Ishikawa (cell line): ENCODE results near the gene COMTD1.

ENCODE experiments used
- CEBPB ChIP-seq: IDR thresholded peaks from 2 replicates; pipeline ENCODE4 v1.6.1; 2012
- EP300 ChIP-seq: IDR thresholded peaks from 2 replicates; pipeline ENCODE4 v1.6.1; 2012; ENCODE audit warnings: borderline replicate concordance
- FOXM1 ChIP-seq: IDR thresholded peaks from 2 replicates; pipeline ENCODE4 v1.6.1; 2012; ENCODE audit warnings: low read depth, borderline replicate concordance
- MAX ChIP-seq: IDR thresholded peaks from 2 replicates; pipeline ENCODE4 v1.6.1; 2012
- NFIC ChIP-seq: IDR thresholded peaks from 2 replicates; pipeline ENCODE4 v1.6.1; 2012
- RAD21 ChIP-seq: IDR thresholded peaks from 2 replicates; pipeline ENCODE4 v1.6.1; 2012; ENCODE audit warnings: low read depth
- TAF1 ChIP-seq: IDR thresholded peaks from 2 replicates; pipeline ENCODE4 v1.6.1; 2012; ENCODE audit warnings: low read depth, mild to moderate bottlenecking
- TCF12 ChIP-seq: IDR thresholded peaks from 2 replicates; pipeline ENCODE4 v1.6.1; 2012; ENCODE audit warnings: low read depth
- USF1 ChIP-seq: IDR thresholded peaks from 2 replicates; pipeline ENCODE4 v1.6.1; 2012
- YY1 ChIP-seq: IDR thresholded peaks from 2 replicates; pipeline ENCODE4 v1.6.1; 2012; ENCODE audit warnings: low read depth
- ZBTB7A ChIP-seq: IDR thresholded peaks from 2 replicates; pipeline ENCODE4 v1.6.1; 2012; ENCODE audit warnings: low read depth
- TF ChIP-seq, protein P1 (sequence below): IDR thresholded peaks from 2 replicates; pipeline ENCODE4 v1.6.1; 2012; ENCODE audit warnings: low read depth, mild to moderate bottlenecking

GRCh38 chr10:75247797-75248196 is 12.0 kb upstream of the COMTD1 start:
- TF ChIP-seq TAF1 (no peak), NFIC (no peak), RAD21 (no peak), EP300 (no peak), MAX (no peak), YY1 (no peak), FOXM1 (no peak), CEBPB (no peak), TCF12 (no peak), ZBTB7A (no peak), USF1 (no peak)
- TF ChIP-seq, protein P1, sequence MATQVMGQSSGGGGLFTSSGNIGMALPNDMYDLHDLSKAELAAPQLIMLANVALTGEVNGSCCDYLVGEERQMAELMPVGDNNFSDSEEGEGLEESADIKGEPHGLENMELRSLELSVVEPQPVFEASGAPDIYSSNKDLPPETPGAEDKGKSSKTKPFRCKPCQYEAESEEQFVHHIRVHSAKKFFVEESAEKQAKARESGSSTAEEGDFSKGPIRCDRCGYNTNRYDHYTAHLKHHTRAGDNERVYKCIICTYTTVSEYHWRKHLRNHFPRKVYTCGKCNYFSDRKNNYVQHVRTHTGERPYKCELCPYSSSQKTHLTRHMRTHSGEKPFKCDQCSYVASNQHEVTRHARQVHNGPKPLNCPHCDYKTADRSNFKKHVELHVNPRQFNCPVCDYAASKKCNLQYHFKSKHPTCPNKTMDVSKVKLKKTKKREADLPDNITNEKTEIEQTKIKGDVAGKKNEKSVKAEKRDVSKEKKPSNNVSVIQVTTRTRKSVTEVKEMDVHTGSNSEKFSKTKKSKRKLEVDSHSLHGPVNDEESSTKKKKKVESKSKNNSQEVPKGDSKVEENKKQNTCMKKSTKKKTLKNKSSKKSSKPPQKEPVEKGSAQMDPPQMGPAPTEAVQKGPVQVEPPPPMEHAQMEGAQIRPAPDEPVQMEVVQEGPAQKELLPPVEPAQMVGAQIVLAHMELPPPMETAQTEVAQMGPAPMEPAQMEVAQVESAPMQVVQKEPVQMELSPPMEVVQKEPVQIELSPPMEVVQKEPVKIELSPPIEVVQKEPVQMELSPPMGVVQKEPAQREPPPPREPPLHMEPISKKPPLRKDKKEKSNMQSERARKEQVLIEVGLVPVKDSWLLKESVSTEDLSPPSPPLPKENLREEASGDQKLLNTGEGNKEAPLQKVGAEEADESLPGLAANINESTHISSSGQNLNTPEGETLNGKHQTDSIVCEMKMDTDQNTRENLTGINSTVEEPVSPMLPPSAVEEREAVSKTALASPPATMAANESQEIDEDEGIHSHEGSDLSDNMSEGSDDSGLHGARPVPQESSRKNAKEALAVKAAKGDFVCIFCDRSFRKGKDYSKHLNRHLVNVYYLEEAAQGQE: no peak
